Erythroblast (primary cell): Measurements from ENCODE around the gene WT1.
A peak's percentile ranks its signal among the peaks of the same experiment; 100 is the strongest.

Experiments used
- DNase-seq, 2 experiments: peaks; one replicate each; lab custom pipeline; 2025; lab: John Stamatoyannopoulos, UW
- GATA1 ChIP-seq: IDR thresholded peaks from 2 replicates; pipeline ENCODE4 v1.6.1; 2011; ENCODE audit warnings: low read depth, mild to moderate bottlenecking, control low read depth, low read length, moderate library complexity
- POLR2A ChIP-seq: IDR thresholded peaks from 2 replicates; pipeline ENCODE4 v1.6.1; 2011; ENCODE audit warnings: mild to moderate bottlenecking, low read length

Gene WT1

DNA sequence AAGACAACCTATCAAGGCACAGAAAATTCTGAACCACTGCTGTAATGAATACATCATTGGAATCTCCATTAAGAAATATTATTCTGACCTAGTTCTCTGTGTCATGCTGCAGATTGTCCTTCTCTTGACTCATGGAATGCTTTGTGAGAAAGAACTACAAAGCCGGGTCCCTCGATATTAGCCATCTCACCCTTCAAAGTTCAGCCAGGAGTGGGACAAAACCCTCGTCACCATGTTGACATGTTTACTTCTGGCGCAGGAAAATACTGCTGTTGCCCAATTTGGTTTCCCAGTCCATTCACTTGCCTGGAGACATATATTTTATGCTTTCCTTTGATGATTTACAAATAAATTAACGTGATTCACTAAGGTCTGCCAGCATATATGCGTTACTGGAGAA, 10.9 kb upstream of the WT1 start:
- no peak for DNase-seq
- TF ChIP-seq POLR2A (no peak), GATA1 (no peak)

DNA sequence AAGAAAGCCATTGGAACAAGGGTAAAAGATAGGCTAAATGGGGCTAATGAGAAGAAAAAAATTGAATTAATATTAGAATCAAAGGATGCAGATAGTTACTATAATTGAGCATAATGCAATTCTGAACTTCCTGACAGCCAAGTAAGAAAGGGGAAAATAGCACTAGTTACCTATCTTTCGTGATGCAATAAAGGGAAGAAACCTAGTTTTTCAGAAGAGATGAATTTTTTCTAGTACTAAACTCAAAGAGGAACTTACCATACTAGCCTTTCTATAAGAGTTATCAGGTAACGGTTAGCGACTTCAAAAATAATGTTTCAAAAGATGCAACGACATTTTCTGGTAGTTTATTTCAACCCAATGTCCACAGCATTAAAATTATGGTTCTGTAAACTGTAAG, 8.8 kb upstream of the WT1 start:
- TF ChIP-seq POLR2A, result no peak
- no peak for TF ChIP-seq GATA1
- no peak for DNase-seq

DNA sequence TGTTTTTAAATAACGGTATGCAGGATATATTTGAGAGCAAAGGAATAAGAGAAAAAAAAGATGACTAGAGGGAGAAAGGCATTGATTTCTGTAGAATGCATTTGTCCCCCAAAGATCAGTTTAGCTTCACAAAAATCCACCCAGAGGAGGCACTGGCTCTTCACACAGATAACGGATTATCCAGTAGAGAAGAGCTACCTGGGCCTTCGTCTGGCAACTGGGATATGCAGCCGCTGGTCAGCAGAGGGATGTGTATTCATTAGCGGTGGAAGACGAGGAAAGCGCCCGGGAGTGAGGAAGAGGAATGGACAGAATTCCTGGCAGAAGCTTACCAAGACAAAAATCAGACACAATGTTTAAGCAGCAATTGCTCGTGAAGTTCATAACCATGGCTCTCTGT, 5.6 kb upstream of the WT1 start:
- DNase-seq, result no peak
- no peak for TF ChIP-seq GATA1
- no peak for TF ChIP-seq POLR2A

DNA sequence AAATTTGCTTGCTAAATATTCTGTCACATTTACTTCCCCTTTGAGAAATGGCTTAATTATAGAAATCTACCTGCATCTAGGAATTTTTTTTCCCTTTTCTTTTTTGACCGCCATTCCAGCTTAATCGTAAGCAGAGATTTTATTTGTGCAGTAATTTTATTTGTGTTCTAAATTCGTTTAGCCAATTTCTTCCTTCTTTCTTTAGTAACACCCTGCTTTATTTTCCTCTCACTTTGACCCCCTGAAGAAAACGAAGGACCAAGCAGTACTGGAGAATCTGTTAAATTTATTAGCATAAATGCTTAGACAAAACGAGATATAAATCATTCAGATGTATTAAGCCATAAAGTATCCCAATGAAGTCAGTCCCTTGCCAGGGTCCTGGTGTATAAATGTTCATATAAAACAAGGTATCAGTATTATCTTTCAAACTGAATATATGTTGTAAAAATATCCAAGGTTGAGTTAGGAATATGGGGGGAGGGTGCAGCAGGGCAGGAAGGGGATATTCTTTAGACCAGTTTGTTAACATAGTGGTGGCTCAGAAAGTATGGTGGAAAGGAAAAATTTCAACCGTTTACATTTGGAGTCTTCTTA, 5.1 kb upstream of the WT1 start:
- no peak for DNase-seq
- no peak for TF ChIP-seq POLR2A
- TF ChIP-seq GATA1, result no peak

DNA sequence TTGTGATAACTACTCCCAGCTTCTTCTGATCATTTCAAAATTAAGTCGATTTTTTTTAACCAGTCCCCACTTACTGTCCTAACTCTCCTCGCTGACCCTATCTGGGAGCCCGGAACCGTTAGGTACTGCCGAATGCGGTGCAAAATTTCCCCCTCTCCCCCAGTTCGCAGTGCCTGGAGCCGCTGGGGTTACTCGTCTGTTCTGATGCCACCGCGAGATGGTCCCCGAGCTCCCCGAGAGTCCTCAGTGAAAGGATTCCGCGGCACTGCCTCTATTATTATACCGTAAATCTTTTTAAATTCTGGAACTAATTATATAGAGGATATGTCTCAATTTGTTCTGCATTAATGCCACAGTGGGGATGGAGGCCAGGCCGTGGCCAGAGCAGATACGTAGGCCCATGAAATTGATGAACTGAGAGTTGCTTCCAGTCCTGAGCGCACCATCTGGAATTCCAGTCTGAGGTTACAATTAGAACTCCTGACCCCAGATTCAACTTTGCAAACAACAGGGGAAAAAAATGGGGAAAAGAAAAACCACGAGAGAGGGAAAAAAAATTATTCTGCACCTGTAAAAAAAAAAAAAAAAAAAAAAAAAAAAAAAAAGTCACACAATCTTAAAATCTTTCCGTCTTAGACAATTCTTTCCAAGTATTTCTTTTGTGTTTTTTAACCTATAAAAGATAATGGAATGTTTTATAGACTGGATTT, 4.3 kb upstream of the WT1 start:
- TF ChIP-seq GATA1 (no peak), POLR2A (no peak)
- no peak for DNase-seq

DNA sequence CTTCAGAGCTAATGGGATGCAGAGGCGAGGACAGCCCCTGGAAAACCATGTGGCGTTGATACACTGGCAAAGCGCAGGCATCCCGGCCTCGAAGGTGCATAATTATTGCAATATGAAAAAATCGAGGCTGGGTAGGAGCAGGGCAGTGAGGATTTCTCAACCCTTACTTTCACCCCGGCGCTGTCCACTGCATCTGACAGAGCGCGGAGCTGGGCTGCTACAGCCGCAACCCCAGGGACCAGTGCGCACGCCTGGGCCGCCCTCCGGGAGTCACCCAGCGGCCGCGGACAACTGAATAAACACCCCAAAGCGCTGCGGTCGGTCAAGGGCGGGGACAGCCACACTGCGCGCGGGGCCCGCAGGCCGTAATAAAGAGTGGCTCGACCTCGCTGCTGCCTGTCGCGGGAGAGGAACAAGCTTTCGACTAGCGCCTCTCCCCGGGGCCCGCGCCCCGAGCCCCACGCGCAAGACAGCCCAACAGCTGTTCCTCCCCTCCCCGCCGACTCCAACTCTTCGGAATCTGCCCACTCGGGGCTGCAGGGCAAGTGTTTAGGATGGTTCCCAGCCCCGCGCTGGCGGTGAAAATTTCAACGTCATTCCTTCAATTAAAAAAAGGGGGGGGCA, 3.6 kb upstream of the WT1 start:
- no peak for TF ChIP-seq POLR2A
- no peak for TF ChIP-seq GATA1
- DNase-seq, result peak; percentile 13 to 17

DNA sequence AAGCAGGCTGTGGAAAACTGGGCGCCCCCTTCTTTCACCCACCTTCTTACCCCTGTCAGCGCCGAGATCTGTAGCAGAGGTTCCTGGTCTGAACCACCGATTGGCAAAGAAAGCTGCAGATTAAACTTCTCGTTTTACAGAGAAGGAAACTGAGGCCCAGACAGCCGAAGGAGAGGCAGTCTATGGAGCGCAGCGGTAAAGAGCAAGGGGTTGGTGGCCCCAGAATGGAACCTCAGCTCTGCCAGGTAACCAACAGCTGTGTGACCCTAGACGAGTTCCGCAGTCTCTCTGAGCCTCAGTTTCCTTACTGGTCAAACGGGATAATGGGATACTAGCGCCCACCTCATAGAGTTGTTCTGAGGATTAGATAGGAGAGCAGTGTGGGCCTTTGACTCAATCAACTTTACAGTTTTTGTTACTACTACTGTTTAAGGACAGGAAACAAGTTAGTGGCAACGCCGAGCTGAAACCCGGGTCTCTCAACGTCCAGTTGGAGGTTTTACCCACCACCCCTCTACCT, 3.1 kb upstream of the WT1 start:
- DNase-seq, result no peak
- TF ChIP-seq GATA1, result no peak
- TF ChIP-seq POLR2A, result no peak

DNA sequence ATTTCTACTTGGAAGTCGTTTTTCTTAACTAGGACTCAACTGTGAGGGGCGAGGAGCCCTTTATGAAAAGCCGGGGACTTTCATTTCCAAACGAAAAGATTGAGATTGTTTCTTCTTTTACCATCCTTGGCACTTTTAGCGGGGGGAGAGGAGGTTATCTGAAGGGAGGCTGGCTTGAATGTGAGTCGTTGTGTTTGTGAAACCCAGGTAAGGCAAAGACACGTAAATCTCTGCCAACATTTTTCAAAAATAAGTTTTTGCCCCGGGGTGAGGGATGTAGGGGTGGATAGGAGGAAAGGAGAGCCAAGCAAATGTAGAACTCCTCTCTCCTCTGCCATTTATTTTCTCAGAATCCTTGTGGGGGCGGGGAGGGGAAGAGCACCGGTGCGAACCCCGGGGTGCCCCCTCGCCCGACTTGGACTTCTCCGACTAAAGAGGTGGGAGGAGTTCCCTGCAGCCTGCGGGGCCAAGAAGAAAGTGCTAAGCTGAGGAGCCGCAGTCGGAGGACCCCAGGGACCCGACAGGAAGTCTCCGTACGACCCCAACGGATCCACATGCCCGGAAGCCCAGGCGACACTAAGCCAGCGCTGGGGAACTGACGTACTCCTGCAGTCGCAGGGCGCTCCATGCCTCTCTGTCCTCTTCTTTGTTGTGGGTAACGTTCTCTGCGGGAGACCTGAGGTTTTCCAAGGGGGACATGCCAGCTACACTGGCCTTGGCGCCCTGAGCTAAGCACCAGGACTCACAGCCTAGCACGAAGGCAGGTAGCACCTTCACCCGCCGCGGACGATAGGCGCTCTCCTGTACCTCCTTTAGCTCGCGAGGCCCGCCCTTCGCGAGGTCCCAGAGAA, 2.4 kb upstream of the WT1 start:
- TF ChIP-seq GATA1 (no peak), POLR2A (no peak)

DNA sequence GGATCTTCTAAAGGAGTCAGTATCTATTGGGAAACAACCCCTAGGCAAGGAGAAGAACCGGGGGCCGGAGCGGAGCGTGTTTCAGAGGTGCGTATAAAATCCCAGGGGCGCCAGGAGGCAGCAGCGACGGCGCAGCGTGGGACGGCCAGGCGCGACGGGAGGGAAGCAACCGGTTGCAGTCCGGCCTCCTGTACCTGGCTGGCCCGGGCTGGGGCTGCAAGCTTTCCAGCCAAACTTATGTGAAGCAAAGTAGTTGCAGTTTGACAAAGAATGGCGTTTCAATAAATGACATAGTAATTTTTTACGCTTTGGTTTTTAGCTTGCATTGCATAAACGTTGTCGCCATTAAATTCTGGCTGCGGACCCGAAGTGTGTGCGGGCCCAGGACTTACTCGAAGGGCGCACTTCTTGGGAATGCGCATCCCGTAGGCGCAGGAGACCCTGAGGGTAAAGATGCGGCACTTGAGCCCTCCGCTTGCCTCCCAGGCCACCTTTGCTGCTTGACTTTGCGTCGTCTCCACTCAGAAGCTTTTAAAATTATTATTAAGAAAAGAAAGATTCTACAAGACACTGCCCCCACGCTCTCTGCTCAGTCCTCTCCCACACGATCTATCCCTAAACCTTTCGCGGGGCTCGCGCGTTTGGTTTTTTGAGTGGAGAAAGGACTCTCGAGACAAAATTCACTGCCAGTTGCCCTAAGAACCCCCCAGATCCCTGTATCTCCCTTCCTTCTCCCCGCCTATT, 1.6 kb upstream of the WT1 start:
- no peak for TF ChIP-seq GATA1
- no peak for TF ChIP-seq POLR2A
- DNase-seq, result no peak

More for the DNA sequence above, 2.4 kb upstream of the WT1 start:
- DNase-seq, result no peak

DNA sequence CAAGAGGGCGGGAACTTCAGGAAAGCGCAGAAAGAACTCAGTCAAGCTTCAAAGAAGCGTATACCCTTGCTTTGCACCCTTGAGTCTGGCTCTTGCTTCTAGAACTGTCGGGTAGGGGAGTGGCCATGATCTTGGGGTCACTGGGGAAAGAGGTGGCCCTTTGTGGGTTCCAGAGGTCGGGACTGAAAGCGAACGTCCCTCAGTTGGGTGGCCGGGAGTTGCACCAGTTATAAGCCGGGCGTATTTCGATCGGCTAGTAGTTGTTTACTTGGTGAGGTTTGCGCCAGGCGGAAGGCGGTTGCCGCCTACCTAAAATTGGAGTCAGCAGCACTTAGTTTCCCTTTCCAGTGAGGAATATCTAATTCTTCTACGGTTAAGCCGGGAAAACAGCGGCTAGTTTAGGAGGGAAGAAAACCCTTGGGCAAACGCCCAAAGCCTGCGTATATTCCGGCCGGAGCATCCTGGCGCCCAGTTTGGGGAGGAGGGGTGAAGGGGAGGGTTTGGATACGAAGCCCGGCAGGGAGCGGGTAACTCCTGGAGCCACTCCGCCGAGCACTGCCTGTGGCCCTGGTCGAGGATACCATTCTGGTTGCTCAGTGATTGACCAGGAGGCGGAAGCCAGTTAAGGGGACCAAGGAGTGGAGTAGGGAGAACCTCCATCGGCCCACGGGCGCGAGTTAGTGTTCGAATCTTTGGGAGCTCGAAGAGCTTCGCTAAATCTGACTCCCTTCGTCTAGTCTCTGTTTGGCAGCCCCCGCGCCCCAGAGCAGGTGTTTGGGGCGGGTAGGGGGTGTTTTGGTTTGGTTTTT, 807 bp upstream of the WT1 start:
- DNase-seq, result peak in 1 of 2 experiments; percentile 14
- TF ChIP-seq POLR2A, result no peak
- no peak for TF ChIP-seq GATA1

DNA sequence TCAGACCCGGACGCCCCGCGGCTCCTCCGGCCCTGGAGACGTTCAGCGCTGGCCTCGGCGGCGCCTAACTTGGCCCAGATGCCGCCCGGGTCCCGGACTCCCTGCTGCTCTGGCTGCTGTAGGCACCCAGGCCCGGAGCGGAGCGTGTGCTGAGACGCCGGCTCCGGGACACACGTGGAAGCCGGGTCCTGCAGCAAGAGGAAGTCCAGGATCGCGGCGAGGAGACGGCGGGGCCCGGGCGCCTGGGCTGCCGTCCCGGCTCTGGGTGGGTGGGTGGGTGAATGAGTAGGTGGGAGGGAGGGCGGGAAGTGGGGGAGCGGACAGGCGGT, 223 bp downstream of the WT1 start:
- no peak for DNase-seq
- TF ChIP-seq POLR2A, result no peak
- TF ChIP-seq GATA1, result no peak
